Activated CD4-positive, alpha-beta T cell treated with anti-CD3 and anti-CD28 coated beads, Interleukin-2, amount 50 U/mL, for 4 hours (primary cell): Measurements from ENCODE around the gene NUDT14.
A peak's percentile ranks its signal among the peaks of the same experiment; 100 is the strongest.

Source experiments
- DNase-seq, 2 experiments: peaks; one replicate each; pipeline ENCODE4 v3.0.0-alpha.2; 2020

Gene NUDT14

DNA sequence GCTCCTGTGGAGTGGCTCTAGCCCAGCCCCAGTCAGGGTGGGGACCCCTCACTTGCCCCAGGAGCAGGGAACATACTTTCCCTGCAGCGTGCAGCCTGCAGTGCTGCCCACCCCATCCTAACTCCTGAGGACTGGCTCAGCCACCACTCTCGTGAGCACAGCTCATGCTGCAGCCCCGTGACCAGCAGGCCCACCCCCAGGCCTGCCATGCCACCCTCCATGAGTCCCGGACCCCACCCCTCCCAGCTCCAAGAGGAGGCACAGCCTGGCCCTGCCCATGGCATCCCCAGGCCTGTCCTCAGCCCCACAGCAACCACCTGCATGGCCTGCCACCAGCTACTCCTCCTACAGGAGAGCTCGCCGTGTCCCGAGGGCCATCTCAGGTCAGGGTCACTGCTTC is 8.6 kb downstream of the NUDT14 start:
- no peak for DNase-seq

- DNase-seq, result no peak
Observed at GRCh38 chr14:105171004-105171673, 10.0 kb downstream of the NUDT14 start.

DNA sequence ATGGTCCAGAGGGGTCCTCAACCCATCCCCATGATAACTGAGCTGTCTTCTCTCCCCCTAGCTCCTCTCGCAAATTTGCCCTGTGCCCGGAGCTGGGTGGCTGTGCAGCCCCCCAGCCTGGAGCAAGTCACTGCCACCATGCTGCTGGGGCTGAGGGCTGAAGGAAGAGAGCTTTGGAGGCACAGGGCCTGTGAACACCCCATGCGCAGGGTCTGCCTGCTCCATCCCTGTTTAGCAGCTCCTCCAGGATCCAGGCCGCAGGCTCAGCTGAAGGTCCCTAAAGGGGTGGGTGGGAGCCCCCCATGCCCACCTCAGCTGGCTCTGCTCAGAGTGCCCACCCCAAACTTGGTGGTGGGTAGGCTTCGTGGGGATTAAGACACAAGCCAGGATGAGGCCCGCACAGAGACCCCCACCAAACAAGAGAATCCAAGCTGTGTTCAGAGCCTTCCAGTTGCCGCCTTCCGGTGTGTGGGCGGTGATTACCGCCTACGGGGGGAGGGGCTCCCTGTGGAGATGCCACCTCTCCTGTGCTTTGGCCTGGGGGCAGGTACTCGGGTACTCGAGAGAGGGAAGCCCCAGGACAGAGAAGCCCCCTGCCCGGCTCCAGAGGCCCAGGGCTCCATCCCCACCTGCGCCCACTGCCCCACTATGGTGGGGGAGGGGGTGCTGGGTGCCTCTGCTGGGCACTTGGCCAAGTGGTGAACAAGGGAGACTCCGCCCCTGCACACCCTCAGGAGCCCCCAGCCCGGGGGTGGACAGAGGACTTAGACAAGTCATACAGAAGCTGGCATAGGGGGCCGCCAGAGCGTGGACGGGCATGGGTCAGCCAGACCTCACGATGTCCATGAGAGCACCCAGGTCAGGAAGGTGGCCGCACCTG is 11.1 kb downstream of the NUDT14 start:
- peak; percentile 29 to 33 for DNase-seq

GRCh38 chr14:105168979-105169507 is 12.1 kb downstream of the NUDT14 start:
- DNase-seq, result peak; percentile 35 to 45

DNA sequence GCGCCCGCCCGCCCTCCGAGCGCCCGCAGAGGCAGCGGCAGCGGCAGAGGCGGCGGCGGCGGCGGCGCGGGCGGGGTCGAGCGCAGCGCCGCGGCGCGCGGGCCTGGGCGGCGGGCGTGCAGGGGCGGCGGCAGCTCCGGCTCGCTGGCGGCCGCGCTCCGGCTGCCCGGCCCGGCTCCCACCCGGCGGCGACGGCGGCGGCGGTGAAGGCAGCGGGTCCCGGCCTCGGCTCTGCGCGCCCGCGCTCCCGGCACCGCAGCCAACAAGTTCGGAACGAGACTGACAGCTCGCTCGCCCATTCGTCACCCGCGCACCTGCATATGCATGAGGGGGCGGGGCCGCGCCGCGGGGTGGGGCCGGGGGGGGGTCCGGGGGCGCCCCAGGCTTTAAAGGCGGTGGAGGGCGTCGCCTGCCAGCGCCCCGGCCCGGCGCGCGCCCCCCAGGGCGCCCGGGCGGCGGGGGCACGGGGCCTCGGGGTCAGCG is 12.6 kb downstream of the NUDT14 start, which contains the start of gene JAG2:
TSS of gene JAG2 (minus strand) at position 281 of the 483 bp plus-strand sequence. CDS start 356 bp downstream, outside the sequence.
- DNase-seq, result peak; percentile 46 to 51

- no peak for DNase-seq
Observed at GRCh38 chr14:105168093-105168420, 13.1 kb downstream of the NUDT14 start.

DNA sequence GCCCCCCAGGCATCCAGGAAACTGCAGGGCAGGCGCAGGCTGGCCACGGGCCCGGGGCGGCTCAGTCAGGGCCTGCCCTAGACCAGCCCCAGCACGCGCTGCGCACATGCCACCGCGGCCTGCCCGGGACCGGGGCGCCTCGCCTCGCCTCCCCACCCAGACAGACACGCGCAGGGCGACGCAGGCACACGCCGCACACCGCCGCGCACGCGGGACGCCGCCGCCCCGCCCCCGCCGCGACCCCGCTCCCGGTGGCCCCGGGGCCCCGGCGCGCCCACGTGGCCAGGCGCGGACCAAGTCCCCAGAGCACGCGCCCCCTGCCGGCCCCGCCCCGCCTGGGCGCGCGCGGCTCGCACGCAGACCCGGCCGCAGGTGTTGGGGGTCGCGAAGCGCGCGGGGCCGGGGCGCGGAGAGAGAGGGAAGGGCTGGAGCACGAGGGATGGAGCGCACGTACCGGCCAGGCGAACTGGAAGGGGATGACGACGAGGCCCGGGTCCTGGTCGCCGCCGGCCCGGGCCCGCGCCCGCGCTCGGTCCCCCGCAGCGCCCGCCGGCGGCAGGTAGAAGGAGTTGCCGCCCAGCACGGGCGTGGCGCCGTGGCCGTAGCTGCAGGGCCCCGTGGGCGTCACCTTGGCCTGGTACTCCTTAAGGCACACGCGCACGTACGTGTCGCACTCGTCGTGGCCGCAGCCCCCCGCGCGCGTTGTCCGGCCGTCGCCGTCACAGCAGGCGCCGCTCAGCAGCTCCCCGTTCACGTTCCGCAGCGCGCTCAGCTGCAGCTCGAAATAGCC is 13.6 kb downstream of the NUDT14 start:
- DNase-seq, result no peak

DNA sequence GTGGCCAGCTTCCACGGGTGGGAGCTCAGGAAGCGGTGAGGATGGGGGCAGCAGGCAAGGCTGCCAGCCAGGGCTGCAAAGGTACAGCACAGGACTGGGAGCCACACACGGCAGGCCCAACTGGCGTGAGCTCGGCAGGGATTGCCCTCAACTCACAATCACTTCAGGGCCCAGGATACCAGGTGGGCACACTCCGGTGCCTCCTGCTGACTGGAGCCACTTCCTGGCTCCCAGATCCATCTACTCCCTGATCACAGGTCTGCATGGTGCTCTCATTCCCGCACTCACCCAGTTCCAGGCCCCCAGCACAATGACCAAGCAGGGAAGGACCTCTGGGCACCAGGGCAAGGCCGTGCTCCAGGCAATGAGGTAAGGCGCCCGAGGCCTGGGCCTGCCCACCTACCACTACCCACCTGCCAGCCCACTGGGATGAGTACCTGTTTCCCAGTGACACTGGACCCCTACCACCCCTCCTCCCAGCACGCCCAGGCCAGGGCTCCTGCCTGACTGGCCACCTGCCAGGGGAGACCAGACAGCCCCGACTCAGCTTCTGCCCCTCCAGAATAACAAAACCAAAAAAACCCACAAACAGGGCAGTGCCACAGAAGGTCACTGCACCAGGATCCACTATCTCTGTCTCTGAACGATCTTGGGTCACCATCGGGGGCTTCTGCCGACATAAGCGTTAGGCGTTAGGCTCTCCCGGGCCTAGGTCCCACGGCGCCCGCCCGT is 14.4 kb downstream of the NUDT14 start:
- DNase-seq, result no peak

- no peak for DNase-seq
Observed at GRCh38 chr14:105165761-105166485, 15.2 kb downstream of the NUDT14 start.

DNA sequence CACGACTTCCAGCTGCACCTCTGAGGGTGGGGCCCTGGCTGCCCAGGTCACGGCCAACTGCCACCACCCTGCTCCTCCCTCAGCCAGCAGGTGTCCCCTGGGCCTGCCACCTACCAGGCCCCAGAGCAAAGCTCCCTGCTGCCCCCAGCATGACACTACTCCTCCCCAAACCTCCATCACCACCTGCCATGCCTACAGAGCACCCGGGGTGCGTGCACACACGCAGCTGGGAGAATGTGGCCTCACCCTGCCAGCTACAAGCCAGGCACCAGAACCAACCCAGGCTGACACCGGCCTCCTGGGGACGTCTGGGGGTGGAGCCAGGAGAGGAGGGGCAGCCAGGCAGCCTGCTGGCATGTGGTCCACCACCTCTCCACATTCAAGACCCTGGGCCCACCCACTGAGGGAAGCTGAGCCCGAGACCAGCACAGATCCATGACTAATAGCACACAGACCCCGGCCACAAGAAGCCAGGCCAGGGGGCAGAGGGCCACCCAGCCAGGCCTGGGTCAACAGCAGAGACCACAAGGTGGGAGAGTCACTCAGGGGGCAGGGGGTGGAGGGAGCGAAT is 15.9 kb downstream of the NUDT14 start:
- no peak for DNase-seq

DNA sequence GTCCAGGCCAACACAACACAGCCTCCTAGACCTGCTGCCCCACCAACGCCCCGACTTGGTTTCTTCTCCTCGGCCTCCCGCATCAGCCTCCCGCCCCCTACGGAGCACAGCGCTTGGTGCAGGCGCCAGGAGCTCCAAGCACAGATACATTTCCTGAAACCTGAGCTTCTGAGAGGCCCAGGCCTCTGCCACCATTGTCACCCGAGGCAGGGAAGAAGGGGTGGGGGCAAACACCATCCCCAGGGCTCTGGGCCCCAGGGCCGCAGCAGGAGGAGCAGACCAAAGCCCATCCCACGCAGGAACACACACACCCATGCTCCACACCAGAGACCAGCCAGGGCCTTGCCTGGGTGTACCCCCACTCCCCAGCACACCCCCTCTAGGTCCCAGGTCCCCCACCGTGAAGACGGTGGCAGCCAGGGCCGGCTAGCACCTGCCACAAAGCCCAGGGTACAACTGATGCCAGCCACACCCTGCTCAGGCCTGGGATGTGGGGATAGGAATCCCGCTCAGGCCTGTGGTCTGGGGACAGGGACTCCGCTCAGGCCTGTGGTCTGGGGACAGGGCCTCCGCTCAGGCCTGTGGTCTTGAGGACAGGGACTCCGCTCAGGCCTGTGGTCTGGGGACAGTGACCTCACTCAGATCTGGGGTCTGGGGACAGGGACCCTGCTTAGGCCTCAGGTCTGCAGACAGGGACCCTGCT is 17.9 kb downstream of the NUDT14 start:
- no peak for DNase-seq

DNA sequence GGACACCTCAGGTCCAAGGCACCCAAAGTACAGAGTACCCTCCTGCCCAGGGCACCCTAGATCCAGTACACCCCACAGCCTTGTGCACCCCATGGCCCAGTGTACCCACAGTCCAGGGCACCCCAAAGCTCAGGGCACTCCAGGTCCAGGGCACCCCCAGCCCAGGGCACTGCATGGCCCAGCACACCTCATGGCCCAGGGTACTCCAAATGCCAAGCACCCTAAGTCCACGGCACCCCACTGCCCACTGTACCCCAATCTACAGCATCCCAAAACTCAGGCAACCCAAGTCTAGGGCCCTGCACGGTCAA is 18.5 kb downstream of the NUDT14 start:
- DNase-seq, result no peak

- DNase-seq, result no peak
Observed at GRCh38 chr14:105161964-105162668, 19.0 kb downstream of the NUDT14 start.

DNA sequence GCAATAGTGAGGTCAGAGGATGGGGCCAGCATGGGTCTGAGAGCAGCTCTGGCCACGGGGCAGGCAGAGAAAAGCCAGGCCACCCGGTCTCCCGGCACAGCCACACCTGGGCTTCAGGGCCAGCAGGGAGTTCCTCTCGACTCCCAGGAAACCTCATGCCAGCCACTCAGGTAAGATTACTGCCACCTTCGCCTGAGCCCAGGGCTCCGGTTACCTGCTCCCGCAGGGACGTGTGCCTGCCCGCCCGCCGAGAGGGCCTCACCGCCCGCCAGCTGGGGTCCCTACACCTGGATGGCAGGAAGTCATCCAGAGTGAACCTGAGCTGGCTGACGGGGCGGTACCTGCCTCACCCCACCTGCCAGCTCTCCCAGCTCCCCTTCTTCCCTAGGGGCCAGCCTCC is 19.8 kb downstream of the NUDT14 start:
- no peak for DNase-seq

- DNase-seq, result no peak
Observed at GRCh38 chr14:105160776-105161175, 20.3 kb downstream of the NUDT14 start.

GRCh38 chr14:105159344-105159743 is 21.8 kb downstream of the NUDT14 start:
- DNase-seq, result no peak

GRCh38 chr14:105158794-105159193 is 22.3 kb downstream of the NUDT14 start:
- no peak for DNase-seq

GRCh38 chr14:105157872-105158271 is 23.2 kb downstream of the NUDT14 start:
- no peak for DNase-seq

DNA sequence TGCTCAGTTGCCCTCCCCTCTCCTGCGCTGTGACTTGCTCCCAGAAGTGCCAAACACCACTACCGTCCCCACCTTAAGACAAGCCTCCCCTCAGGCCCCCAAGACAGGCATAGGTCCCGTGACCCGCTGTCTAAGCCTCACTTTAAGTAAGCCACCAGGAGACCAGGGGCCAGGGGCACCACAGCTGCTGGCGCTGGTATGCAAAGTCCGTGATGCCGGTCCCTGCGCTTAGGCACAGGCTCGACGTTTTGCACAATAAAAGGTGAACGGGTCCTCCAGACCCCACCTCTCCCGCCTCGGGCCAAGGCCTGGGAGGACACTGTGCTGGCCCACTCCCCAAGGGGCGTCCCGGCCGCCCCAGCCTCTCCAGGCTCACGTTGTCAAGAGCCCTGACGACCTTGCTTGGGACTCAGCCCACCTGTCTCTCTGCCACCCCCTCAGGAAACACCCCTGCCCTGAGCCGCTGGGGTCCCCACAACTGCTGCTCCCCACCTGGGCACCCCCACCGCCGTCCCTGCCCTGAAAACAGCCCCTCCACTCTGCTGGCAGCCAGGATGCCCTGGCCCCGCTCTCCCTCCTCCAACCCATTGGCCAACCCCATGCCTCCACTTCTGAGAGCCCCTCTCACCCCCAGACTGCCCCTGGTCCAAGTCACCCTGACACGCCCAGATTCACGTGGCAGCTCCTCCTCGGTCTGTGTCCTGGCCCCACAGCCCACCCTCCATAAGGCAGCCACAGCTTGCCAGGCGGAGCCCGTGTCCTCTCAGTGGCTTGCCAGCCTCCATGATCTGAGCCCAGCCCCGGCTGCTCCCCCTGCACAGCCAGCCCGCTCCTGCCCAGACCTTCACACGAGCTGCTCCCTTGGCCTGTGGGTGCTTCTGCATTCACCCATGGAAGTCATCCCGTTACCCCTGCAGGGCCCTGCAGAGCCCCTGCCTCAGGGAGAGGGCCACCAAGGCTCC is 24.4 kb downstream of the NUDT14 start:
- no peak for DNase-seq
